DOHH2 (cell line): ENCODE measurements around the gene LAMA5.

Source experiments
- H3F3A ChIP-seq: fragments of 200-600 bp; sonication (generic), shearing (Covaris generic); 2 replicates; pipeline ENCODE4 v1.6.0; 2016; ENCODE audit warnings: antibody characterized with exemption, mild to moderate bottlenecking; ENCODE audit not compliant: control insufficient read depth, insufficient read depth
- H3K27ac ChIP-seq: fragments of 200-600 bp; sonication (generic); 2 replicates; pipeline ENCODE4 v1.5.1; 2014; ENCODE audit warnings: low read depth, mild to moderate bottlenecking, low read length, moderate library complexity
- H3K27me3 ChIP-seq: fragments of 200-600 bp; sonication (generic); 2 replicates; pipeline ENCODE4 v1.6.1; 2014; ENCODE audit warnings: mild to moderate bottlenecking, low read length, mixed read lengths; ENCODE audit not compliant: control insufficient read depth
- H3K36me3 ChIP-seq: fragments of 200-600 bp; sonication (generic); 2 replicates; pipeline ENCODE4 v1.6.1; 2014; ENCODE audit warnings: mild to moderate bottlenecking, low read length, moderate library complexity, mixed read lengths; ENCODE audit not compliant: control insufficient read depth
- H3K4me1 ChIP-seq: fragments of 200-600 bp; sonication (generic); 2 replicates; pipeline ENCODE4 v1.6.1; 2014; ENCODE audit warnings: mild to moderate bottlenecking, low read length, mixed read lengths; ENCODE audit not compliant: control insufficient read depth
- H3K4me2 ChIP-seq: fragments of 200-600 bp; sonication (generic); 2 replicates; pipeline ENCODE4 v1.6.0; 2014; ENCODE audit warnings: mild to moderate bottlenecking, low read length, moderate library complexity
- H3K4me3 ChIP-seq: fragments of 200-600 bp; sonication (generic); 2 replicates; pipeline ENCODE4 v1.5.1; 2014; ENCODE audit warnings: mild to moderate bottlenecking, low read length, mixed read lengths
- H3K79me2 ChIP-seq: fragments of 200-600 bp; sonication (generic); 2 replicates; pipeline ENCODE4 v1.6.1; 2014; ENCODE audit warnings: mild to moderate bottlenecking, low read length, mixed read lengths; ENCODE audit not compliant: control insufficient read depth
- H3K9me2 ChIP-seq: fragments of 200-600 bp; sonication (generic); replicated peaks from 2 replicates; pipeline ENCODE4 v1.6.1; 2014; ENCODE audit warnings: mild to moderate bottlenecking, low read length, mixed read lengths; ENCODE audit not compliant: control insufficient read depth
- H3K9me3 ChIP-seq: fragments of 200-600 bp; sonication (generic); 2 replicates; pipeline ENCODE4 v1.6.1; 2014; ENCODE audit warnings: antibody characterized with exemption, low read length, mixed read lengths; ENCODE audit not compliant: control insufficient read depth, insufficient read depth
- H4K20me1 ChIP-seq: fragments of 200-600 bp; sonication (generic); 2 replicates; pipeline ENCODE4 v1.6.0; 2014; ENCODE audit warnings: low read depth, mild to moderate bottlenecking, antibody characterized with exemption, low read length, moderate library complexity; ENCODE audit not compliant: control insufficient read depth, insufficient read depth
- EZH2phosphoT487 ChIP-seq: fragments of 200-600 bp; sonication (generic); IDR thresholded peaks from 2 replicates; pipeline ENCODE4 v1.6.1; 2017; ENCODE audit warnings: borderline replicate concordance, mild to moderate bottlenecking, antibody characterized with exemption, low read length, moderate library complexity, mixed read lengths
- TF ChIP-seq, protein P1 (sequence below): fragments of 200-600 bp; sonication (generic); IDR thresholded peaks from one replicate; pipeline ENCODE4 v1.5.1; 2014; ENCODE audit warnings: antibody characterized with exemption, mild to moderate bottlenecking, low read depth, low read length; ENCODE audit not compliant: poor library complexity, severe bottlenecking

Gene LAMA5

DNA sequence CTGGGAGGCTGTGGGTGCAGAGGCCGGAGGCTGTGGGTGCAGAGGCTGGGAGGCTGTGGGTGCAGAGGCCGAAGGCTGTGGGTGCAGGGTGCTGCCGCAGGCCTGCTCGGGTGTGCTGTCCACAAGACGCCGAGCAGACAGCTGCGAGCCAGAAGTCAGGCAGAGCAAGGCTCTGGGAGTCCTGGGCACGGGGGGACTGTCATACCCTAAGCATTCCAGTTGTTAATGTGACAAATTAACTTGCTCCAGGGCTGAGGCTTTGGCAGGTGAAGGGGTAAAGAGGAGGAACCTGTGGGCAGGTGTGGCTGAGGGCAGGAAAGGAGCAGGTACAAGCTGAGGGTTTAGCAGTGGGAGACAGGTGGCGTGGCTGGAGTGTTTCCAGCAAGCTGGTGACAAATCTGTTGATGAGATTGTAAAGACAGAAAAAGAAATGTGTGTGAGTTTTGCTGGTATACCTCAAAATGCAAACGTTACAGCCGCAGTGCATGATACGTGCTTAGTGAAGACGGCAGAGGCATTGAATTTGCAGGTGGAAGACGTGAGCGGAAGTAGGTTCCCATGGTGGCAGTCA lies 78.5 kb downstream of the LAMA5 start:
- no peaks in the 10 kb centered on the region for H3K9me3 ChIP-seq
- H3K9me2 ChIP-seq = no peaks in the 10 kb centered on the region
- no peaks in the 10 kb centered on the region for H3F3A ChIP-seq
- H3K79me2 ChIP-seq = no peaks in the 10 kb centered on the region
- no peak for TF ChIP-seq EZH2phosphoT487
- TF ChIP-seq, protein P1, sequence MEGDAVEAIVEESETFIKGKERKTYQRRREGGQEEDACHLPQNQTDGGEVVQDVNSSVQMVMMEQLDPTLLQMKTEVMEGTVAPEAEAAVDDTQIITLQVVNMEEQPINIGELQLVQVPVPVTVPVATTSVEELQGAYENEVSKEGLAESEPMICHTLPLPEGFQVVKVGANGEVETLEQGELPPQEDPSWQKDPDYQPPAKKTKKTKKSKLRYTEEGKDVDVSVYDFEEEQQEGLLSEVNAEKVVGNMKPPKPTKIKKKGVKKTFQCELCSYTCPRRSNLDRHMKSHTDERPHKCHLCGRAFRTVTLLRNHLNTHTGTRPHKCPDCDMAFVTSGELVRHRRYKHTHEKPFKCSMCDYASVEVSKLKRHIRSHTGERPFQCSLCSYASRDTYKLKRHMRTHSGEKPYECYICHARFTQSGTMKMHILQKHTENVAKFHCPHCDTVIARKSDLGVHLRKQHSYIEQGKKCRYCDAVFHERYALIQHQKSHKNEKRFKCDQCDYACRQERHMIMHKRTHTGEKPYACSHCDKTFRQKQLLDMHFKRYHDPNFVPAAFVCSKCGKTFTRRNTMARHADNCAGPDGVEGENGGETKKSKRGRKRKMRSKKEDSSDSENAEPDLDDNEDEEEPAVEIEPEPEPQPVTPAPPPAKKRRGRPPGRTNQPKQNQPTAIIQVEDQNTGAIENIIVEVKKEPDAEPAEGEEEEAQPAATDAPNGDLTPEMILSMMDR = no peak
- H3K36me3 ChIP-seq = peaks cover 11% of the 10 kb centered on the region; the same call in 1 of the 2 replicates
- peaks cover 3% of the 10 kb centered on the region; the same call in 1 of the 2 replicates for H3K4me1 ChIP-seq
- no peaks in the 10 kb centered on the region for H4K20me1 ChIP-seq
- H3K27me3 ChIP-seq = no peaks in the 10 kb centered on the region
- no peak overlapping the region for H3K4me2 ChIP-seq
- no peak overlapping the region for H3K27ac ChIP-seq
- no peak overlapping the region for H3K4me3 ChIP-seq

DNA sequence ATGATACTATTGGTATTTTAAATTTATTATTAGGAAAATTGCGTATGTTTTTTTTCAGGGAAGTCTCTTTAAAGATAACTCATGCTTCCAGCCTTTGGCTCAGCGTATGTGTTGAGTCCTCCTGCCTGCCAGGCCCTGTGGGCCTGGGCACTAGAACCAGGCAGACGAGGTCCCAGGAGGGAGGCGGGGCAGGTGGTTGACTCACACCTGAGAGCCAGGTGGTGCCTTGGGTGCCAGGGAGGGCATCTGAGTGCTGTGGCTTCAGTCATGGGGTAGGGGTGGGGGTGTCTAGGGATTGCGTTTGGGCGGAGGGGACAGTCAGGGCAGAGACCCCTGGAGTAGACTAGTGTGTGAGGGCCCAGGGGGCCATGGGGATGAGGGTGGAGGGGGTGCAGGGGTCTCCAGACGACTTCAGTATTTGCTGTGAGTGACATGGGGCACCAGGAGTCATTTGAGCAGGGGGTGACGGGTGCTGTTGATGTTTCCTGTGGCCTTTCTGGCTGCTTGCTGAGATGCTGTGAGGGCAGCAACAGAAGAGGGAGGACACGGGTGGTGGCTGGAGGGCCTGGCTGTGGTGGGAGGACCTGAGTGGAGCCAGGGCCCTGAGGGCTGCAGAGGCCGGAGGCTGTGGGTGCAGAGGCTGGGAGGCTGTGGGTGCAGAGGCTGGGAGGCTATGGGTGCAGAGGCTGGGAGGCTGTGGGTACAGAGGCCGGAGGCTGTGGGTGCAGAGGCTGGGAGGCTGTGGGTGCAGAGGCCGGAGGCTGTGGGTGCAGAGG lies 79.2 kb downstream of the LAMA5 start:
- Histone ChIP-seq H3K27me3 (no peaks in the 10 kb centered on the region), H3K4me1 (no peaks in the 10 kb centered on the region), H3K4me3 (no peak overlapping the region), H3K4me2 (no peak overlapping the region), H3F3A (no peaks in the 10 kb centered on the region), H3K9me3 (no peaks in the 10 kb centered on the region), H3K9me2 (no peaks in the 10 kb centered on the region), H4K20me1 (no peaks in the 10 kb centered on the region), H3K36me3 (peaks cover 9% of the 10 kb centered on the region; the same call in 1 of the 2 replicates), H3K79me2 (no peaks in the 10 kb centered on the region), H3K27ac (no peak overlapping the region)
- TF ChIP-seq, protein P1 = no peak
- TF ChIP-seq EZH2phosphoT487 = no peak

DNA sequence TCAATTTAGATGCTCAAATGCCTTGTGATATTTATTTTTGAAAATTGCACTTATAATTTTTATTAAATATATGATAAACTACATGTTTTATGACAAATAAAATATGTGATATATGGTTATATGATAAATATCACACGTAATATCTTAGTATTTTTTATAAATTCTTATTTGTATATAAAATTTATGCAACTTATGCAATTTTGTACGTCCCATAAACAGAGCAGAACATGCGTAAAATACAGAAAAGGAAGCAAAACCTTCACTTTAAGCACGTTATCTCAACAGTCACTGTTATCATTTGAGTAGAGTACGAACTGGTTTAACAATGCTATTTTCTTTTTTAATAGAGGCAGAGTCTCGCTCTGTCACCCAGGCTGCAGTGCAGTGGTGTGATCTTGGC lies 80.0 kb downstream of the LAMA5 start:
- Histone ChIP-seq H3K36me3 (peaks cover 8% of the 10 kb centered on the region; the same call in 1 of the 2 replicates), H4K20me1 (no peaks in the 10 kb centered on the region), H3K79me2 (no peaks in the 10 kb centered on the region), H3K4me1 (no peaks in the 10 kb centered on the region), H3K9me3 (no peaks in the 10 kb centered on the region), H3K27me3 (no peaks in the 10 kb centered on the region), H3F3A (no peaks in the 10 kb centered on the region), H3K27ac (no peak overlapping the region), H3K4me2 (no peak overlapping the region), H3K4me3 (no peak overlapping the region), H3K9me2 (no peaks in the 10 kb centered on the region)
- TF ChIP-seq, protein P1 = no peak
- TF ChIP-seq EZH2phosphoT487 = no peak
